Left ventricle myocardium superior (tissue), 1 donor: Measurements from ENCODE around the gene PTMS. TPM values are rescaled to one million over a fixed set of nuclear protein-coding genes. Genes with fewer than 3 reads are reported as not detected.
A peak's percentile ranks its signal among the peaks of the same experiment; 100 is the strongest.

Experiments used
- ATAC-seq: fragments of 200-7000 bp; cut with Tn5 transposase; one replicate; pipeline ENCODE4 v1.9.1; 2020; ENCODE audit warnings: mild to moderate bottlenecking, moderate library complexity
- DNase-seq: peaks from one replicate; pipeline ENCODE4 v3.0.0-alpha.2; 2020
- intact Hi-C: fragments of 100-400 bp; cut with micrococcal nuclease; formaldehyde crosslinking; loops from one replicate; pipeline ENCODE4 v1.11.0; 2022
- total RNA-seq: library from RNA; stranded (reverse); fragmentation: NEBNext Ultra II Directional; extraction: Animal tissue kit (Norgen Biotek cat#: 25700); gene quantifications from one replicate; pipeline ENCODE4 v1.2.1, GENCODE V29; 2021
- donor health status: DM: no; HTN: yes; CAD: no; lungs with severe emphysema.

The PTMS gene
- total RNA-seq, 1 donor from 2014 or later, result 133 TPM

DNA sequence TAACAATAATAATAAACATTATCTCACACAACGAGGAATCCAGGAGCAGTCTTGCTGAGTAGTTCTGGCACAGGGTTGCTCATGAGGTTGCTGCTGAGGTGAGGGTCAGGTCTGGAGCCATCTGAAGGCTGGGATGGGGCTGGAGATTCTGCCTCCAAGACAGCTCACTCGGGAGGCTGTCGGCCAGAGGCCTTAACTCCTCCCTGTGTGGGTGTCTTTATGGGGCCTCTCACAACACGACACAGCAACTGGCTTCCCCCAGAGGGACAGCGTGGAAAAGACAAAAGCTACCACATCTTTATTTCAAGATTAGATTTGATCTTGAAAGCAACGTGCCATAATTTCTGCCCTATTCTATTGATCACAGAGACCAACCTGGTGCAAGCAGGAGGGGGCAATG is 16.0 kb downstream of the PTMS start:
- no peak for ATAC-seq
- intact Hi-C loops, result no loop called here
- no peak for DNase-seq

DNA sequence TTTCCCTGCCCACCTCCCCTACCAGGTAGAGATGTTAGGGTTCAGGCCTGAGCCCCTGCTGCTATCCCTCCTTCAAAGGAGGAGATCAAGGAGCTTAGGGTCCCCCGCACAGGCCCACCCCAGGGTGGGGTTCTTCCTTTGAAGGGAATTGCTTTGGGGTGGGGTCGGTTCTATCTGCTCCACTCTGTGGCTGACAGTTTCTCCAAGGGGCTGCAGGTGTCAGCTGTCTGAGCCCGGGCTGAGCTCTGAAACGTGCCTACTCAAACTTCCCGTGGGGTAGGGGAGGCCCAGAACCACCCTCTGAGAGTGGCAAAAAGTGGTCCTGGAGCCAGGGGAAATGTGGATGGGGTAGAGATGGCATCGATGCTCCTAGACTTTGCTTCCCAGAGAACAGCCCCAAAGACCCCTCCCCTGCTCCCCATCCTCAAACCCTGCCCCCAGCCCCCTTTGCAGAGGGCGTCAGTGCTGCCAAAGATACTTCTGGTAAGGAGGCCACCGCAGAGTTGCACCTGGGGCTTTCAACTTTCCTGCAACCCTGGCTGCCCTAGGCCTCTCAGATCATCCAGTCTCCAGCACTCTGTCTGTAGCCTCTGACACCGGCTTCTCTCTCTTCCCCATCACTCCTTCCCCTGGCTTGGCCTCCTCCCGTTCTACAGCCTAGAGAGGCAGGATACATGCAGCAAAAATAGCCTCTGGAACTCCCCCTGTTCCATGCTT is 16.8 kb downstream of the PTMS start:
- no peak for ATAC-seq
- intact Hi-C loops, result no loop called here
- DNase-seq, result no peak

- no peak for DNase-seq
- intact Hi-C loops, result no loop called here
- no peak for ATAC-seq
These were observed 17.7 kb downstream of the PTMS start for GRCh38 chr12:6783828-6784227.

DNA sequence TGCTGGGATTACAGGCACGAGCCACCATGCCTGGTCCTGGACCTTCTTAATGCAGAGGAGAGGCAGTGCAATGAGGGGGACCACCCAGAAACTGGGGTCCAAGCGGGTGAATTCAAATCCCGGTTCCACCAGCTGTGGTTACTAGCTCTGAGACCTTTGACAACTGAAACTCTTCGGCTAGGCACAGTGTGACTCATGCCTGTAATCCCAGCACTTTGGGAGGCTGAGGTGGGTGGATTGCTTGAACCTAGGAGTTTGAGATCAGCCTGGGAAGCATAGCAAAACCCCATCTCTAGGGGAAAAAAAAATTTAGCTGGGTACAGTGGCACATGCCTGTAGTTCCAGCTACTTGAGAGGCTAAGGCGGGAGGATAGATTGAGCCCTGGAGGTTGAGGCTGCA is 18.1 kb downstream of the PTMS start:
- no peak for DNase-seq
- ATAC-seq, result no peak
- intact Hi-C loops, result no loop called here

- no peak for DNase-seq
- intact Hi-C loops, result no loop called here
- no peak for ATAC-seq
These were observed 18.6 kb downstream of the PTMS start for GRCh38 chr12:6784761-6785160.

- intact Hi-C loops, result no loop called here
- DNase-seq, result no peak
- no peak for ATAC-seq
These were observed 20.4 kb downstream of the PTMS start for GRCh38 chr12:6786416-6787094.

DNA sequence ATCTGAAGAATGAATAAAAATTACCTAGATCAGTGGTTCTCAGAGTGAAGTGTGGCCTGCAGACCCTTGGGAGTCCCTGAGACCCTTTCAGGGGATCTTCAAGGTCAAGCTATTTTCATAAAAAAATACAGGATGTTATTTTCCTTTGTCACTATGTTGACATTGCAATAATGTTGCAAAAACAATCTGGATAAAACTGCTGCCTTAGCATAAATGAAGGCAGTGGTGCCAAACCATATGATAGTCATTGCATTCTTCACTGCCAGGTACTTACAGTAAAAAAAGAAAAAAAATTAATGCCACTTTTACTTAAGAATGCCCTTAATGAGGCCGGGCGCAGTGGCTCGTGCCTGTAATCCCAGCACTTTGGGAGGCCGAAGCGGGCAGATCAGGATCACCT is 21.1 kb downstream of the PTMS start:
- intact Hi-C loops, result no loop called here
- ATAC-seq (no peak), DNase-seq (no peak)

GRCh38 chr12:6788972-6789924 is 23.1 kb downstream of the PTMS start, which contains the start of gene CD4:
TSS of gene CD4 (plus strand) at chr12:6789528. CDS start at chr12:6800139, 10,611 bp downstream.
- peak; percentile 81 for ATAC-seq
- intact Hi-C loops, result no loop called here
- peak; percentile 77 for DNase-seq

DNA sequence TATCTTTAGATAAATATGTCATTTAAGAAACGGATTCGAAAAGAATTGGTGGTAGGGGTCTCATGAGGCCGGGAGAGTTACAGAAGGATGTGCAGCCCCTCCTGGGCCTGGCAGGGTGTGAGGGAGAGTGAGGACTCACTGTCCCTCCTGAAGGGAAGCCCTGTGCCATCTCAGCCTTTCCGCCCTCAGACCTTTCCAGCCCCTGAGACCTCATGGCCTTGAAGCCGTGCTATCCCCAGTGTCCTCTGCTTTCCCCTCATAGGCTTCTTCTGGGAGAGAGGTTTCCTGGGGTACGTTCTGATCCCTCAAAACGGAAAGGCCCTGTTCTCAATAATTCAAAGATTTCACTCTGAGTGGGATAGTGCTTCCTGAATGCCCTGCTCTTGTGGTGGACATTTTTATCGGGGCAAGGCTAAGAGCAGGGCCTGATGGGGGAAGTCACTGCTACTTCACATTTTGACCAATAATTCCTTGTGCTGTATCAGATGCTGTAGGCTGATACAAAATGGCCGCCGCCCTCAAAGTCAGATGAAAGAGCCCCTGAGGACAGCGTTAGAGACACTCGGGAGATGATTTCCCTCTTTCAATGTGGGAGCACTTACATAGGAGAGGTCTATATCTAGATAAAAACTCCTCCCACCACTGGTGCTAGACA is 24.5 kb downstream of the PTMS start:
- DNase-seq, result no peak
- intact Hi-C loops, result no loop called here
- no peak for ATAC-seq

- DNase-seq, result no peak
- intact Hi-C loops, result no loop called here
- ATAC-seq, result no peak
These were observed 25.9 kb downstream of the PTMS start for GRCh38 chr12:6791931-6792520.

- DNase-seq (peak; percentile 55), ATAC-seq (peak; percentile 69)
- intact Hi-C loops, result no loop called here
These were observed 26.5 kb downstream of the PTMS start for GRCh38 chr12:6792522-6793201.

- no peak for DNase-seq
- no peak for ATAC-seq
- intact Hi-C loops, result no loop called here
These were observed 28.9 kb downstream of the PTMS start for GRCh38 chr12:6795088-6795487.

GRCh38 chr12:6796576-6796975 is 30.4 kb downstream of the PTMS start:
- intact Hi-C loops, result no loop called here
- DNase-seq (no peak), ATAC-seq (no peak)

DNA sequence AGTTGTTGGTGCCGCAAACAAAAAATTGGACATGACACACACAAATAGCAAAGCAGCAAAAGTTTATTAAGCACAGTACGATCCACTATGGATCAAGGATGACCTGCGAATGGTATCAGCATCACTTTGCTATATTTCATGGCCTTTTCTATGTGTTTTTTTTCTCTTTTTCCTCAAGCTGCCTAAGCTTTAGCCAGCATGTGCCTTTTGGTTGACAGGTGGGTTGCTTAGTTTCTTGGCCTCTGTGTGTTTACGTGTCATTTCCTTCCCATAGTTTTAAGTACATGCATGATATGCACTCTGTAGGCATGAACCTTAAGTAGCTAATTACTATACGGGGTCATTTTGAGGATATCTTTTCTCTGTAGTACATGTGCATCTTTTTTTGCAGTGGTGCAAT is 33.0 kb downstream of the PTMS start:
- intact Hi-C loops, result no loop called here
- DNase-seq (no peak), ATAC-seq (no peak)

DNA sequence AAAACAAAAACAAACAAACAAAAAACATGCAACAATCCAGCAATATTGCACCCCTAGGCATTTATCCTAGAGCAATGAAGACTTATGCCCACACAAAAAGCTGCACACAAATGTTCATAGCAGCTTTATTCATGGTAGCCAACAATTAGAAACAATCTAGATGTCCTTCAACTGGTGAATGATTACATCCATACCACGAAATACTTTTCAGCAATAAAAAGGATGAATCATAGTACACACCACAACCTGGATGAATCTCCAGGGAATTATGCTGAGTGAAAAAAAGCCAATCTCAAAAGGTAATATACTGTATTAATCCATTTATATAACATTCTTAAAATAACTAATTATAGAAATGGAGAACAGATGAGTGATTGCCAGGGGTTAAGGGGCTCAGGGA is 41.0 kb downstream of the PTMS start:
- intact Hi-C loops, result no loop called here
- ATAC-seq (no peak), DNase-seq (no peak)

DNA sequence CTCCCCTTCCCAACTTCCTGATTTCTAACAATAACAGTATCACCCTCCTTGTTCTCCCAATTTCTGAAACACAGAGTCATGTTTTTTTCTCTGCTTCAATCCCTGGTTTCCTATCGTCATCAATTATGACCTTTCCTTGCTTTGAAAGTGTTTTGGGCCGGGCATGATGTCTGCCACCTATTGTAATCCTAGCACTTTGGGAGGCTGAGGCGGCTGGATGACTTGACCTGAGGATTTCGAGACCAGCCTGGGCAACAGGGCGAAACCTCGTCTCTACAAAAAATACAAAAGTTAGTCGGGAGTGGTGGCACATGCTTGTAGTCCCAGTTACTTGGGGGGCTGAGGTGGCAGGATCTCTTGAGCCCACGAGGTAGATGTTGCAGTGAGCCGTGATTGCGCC is 42.9 kb downstream of the PTMS start:
- intact Hi-C loops, result no loop called here
- ATAC-seq (no peak), DNase-seq (no peak)

- no peak for DNase-seq
- no peak for ATAC-seq
- intact Hi-C loops, result no loop called here
These were observed 44.6 kb downstream of the PTMS start for GRCh38 chr12:6810758-6811157.

GRCh38 chr12:6813363-6813762 is 47.2 kb downstream of the PTMS start:
- DNase-seq (no peak), ATAC-seq (no peak)
- intact Hi-C loops, result no loop called here

DNA sequence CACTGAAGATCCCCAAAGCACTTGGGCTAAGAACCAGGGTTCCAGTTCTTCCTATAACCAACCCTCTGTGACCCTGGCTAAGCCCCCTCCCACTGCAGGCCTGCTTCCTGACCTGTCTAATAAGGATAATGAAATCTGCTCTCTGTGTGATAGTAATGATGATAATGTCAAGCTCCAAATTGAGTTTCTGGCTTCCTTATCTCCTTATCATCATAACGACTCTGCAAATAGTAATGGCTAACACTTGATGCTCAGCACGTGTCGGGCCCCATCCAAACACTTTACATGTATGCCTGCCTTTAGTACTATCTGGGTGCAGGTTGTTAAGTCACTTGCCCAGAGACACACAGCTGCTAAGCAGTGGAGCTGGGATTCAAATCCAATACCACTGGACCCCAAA is 50.4 kb downstream of the PTMS start:
- DNase-seq (no peak), ATAC-seq (no peak)
- intact Hi-C loops, result no loop called here
